Measurements from ENCODE around the gene HOXA6. TPM values are rescaled to one million over a fixed set of nuclear protein-coding genes. Genes with fewer than 3 reads are reported as not detected.

The HOXA6 gene
- polyA plus RNA-seq, 1 donor = 5.6 TPM

GRCh38 chr7:27161214-27161720 lies 13.7 kb upstream of the HOXA6 start:
- no peak for DNase-seq

GRCh38 chr7:27160546-27161213 lies 13.1 kb upstream of the HOXA6 start:
- DNase-seq = peak; percentile 91

GRCh38 chr7:27160145-27160545 lies 12.6 kb upstream of the HOXA6 start:
- DNase-seq = no peak

- DNase-seq = no peak
These were observed 11.9 kb upstream of the HOXA6 start for GRCh38 chr7:27159266-27160144.

- DNase-seq = no peak
These were observed 11.1 kb upstream of the HOXA6 start for GRCh38 chr7:27158436-27159265.

GRCh38 chr7:27157702-27158431 lies 10.3 kb upstream of the HOXA6 start:
- DNase-seq = no peak

GRCh38 chr7:27156916-27157701 lies 9.5 kb upstream of the HOXA6 start:
- DNase-seq = no peak

- DNase-seq = peak; percentile 88
These were observed 8.9 kb upstream of the HOXA6 start, which contains the start of gene HOXA7 for GRCh38 chr7:27156508-27156898. Gene HOXA7 (minus strand): TSS chr7:27156675. CDS start chr7:27156545, 130 bp downstream.

- peak; percentile 59 for DNase-seq
These were observed 8.4 kb upstream of the HOXA6 start for GRCh38 chr7:27155816-27156507.

GRCh38 chr7:27154901-27155815 lies 7.6 kb upstream of the HOXA6 start:
- no peak for DNase-seq

GRCh38 chr7:27154369-27154768 lies 6.8 kb upstream of the HOXA6 start:
- no peak for DNase-seq

- DNase-seq = no peak
These were observed 6.0 kb upstream of the HOXA6 start for GRCh38 chr7:27153526-27153925.

GRCh38 chr7:27152816-27153442 lies 5.4 kb upstream of the HOXA6 start:
- no peak for DNase-seq

- peak; percentile 79 for DNase-seq
These were observed 4.6 kb upstream of the HOXA6 start, which contains the start of gene HOXA3 for GRCh38 chr7:27151931-27152815. Gene HOXA3 (minus strand): TSS chr7:27152583. CDS start chr7:27110640, 41,943 bp downstream.

- DNase-seq = peak; percentile 63
These were observed 3.9 kb upstream of the HOXA6 start for GRCh38 chr7:27151341-27151930.

GRCh38 chr7:27150568-27151340 lies 3.2 kb upstream of the HOXA6 start:
- DNase-seq = peak; percentile 88
